ENCODE measurements around the gene ABCE1. TPM values are rescaled to one million over a fixed set of nuclear protein-coding genes. Genes with fewer than 3 reads are reported as not detected.

The ABCE1 gene
- total and polyA plus RNA-seq, 2 of the 8 experiments (the other 6 are each of a cell fraction or from before 2014, with no cell fraction given), result 43.7 to 126 TPM

DNA sequence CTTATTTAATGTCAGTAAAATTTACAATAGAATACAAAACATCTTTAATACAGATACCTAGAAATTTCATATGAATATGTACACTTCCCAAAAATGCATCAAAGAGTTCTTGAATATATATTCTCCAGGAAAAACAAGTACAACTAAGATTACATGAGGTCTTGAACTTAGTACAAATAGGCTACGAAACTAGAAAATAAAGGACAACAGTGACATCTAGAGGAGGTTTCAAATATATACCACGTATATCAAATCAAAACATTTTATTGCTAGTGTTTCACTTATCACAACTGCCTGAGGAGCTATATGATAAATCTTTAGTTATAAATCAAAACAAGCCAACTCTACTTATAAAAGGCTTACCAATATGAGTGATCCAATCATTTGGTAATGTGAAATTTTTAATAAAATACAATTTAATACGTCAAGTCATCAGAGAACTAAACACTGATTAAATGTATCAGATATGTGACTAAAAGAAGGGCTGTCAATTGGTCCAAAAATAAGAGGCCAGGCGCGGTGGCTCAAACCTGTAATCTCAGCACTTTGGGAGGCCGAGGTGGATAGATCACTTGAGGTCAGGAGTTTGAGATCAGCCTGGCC, 36.7 kb upstream of the ABCE1 start:
- Histone ChIP-seq H3K4me1 (replicated peaks in 1 of 4; ENCODE audit: control insufficient read depth in 3 of 4, insufficient read depth in 4 of 4, low read length in 3 of 4) (peaks cover 0 to 7% (median 0%) of the 10 kb centered on the region in 4 experiments; a peak in 2 of 7 replicates), H3K4me2 (ENCODE audit: insufficient read depth in 1 of 2, low read depth in 2 of 2, low read length in 2 of 2) (no peak overlapping the region), H2BK15ac (ENCODE audit: low read length) (no peak overlapping the region), H3K23me2 (ENCODE audit: low read depth, low read length) (no peaks in the 10 kb centered on the region), H3K4me3 (ENCODE audit: extremely low read depth in 1 of 4, insufficient read depth in 2 of 4, low read depth in 3 of 4, low read length in 4 of 4) (no peak overlapping the region), H3K4ac (replicated peaks; ENCODE audit: insufficient read length, low read depth, low read length) (no peak overlapping the region), H3K79me2 (ENCODE audit: control insufficient read depth in 1 of 2, insufficient read depth in 2 of 2, low read length in 2 of 2) (0 out of 4 replicates have a peak, but pooled peaks cover 0 to 2% of the 10 kb centered on the region in 2 experiments), H4K20me1 (replicated peaks in 1 of 2; ENCODE audit: control insufficient read depth in 1 of 2, insufficient read depth in 2 of 2, low read length in 2 of 2) (peaks cover 0 to 5% of the 10 kb centered on the region in 2 experiments), H4K8ac (ENCODE audit: extremely low read depth, insufficient read depth, low read length) (no peak overlapping the region), H2BK12ac (ENCODE audit: low read depth, low read length) (no peak overlapping the region), H3K14ac (ENCODE audit: insufficient read length) (no peak overlapping the region), H3K18ac (ENCODE audit: extremely low read depth, low read length) (no peak overlapping the region), H3K56ac (replicated peaks; ENCODE audit: insufficient read length, low read depth, low read length) (no peak overlapping the region), H2BK20ac (ENCODE audit: low read length) (no peak overlapping the region), H3K27ac (ENCODE audit: low read depth, low read length) (no peak overlapping the region), H4K5ac (ENCODE audit: insufficient read length, low read depth, low read length) (no peak overlapping the region), H2BK120ac (replicated peaks; ENCODE audit: low read depth, low read length) (no peak overlapping the region), H2AK5ac (ENCODE audit: low read depth, low read length) (no peak overlapping the region), H3K23ac (ENCODE audit: insufficient read length) (no peak overlapping the region), H3K79me1 (ENCODE audit: low read depth, low read length) (no peaks in the 10 kb centered on the region), H3K9me3 (ENCODE audit: insufficient read depth in 2 of 2, low read depth in 1 of 2, low read length in 1 of 2) (no peaks in the 10 kb centered on the region), H2AFZ (ENCODE audit: low read length) (no peak overlapping the region), H3K36me3 (ENCODE audit: control insufficient read depth in 2 of 4, insufficient read depth in 4 of 4, low read length in 3 of 4) (no peaks in the 10 kb centered on the region; a peak in 1 of 8 replicates), H2BK5ac (ENCODE audit: low read depth, low read length) (no peak overlapping the region), H3K27me3 (replicated peaks in 1 of 4; ENCODE audit: control insufficient read depth in 3 of 4, extremely low read depth in 1 of 4, insufficient read depth in 3 of 4, low read length in 3 of 4) (no peaks in the 10 kb centered on the region), H3K9ac (replicated peaks in 1 of 4; ENCODE audit: extremely low read depth in 1 of 4, low read depth in 3 of 4, low read length in 3 of 4) (no peak overlapping the region), H4K91ac (replicated peaks; ENCODE audit: insufficient read length, low read length) (no peak overlapping the region)
- DNase-seq (ENCODE audit: low read depth in 1 of 2, low spot score in 2 of 2), result no peak
- CTCF ChIA-PET (ENCODE audit: partially characterized antibody), result interaction anchor here (0.8 to 1.9 kb wide), 17 partner anchors 11 to 889 kb away, joined by 3 to 6 read pairs (median 4); no protein-coding TSS in a partner anchor
- FAIRE-seq, result no peak
- WGBS, 2 experiments (ENCODE audit: extremely low coverage in 1 of 2, insufficient coverage in 1 of 2, insufficient read length in 1 of 2, insufficient replicate concordance in 2 of 2, low coverage in 1 of 2, low lambda C conversion rate in 2 of 2, missing lambda C conversion rate in 1 of 2), result 71% methylated on average over 6 of the region's 6 CpGs; no CpG with 5 or more reads in 1 of the 2 experiments
- peak in 1 of 2 experiments; percentile 48; a peak in 3 of 4 replicates for TF ChIP-seq RAD21 (IDR thresholded peaks at IDR 0.05 in 1 of 2, conservative IDR thresholded peaks at IDR 0.05 in 1 of 2; ENCODE audit: low read depth in 2 of 2, low read length in 2 of 2)
- TF ChIP-seq, protein P1, sequence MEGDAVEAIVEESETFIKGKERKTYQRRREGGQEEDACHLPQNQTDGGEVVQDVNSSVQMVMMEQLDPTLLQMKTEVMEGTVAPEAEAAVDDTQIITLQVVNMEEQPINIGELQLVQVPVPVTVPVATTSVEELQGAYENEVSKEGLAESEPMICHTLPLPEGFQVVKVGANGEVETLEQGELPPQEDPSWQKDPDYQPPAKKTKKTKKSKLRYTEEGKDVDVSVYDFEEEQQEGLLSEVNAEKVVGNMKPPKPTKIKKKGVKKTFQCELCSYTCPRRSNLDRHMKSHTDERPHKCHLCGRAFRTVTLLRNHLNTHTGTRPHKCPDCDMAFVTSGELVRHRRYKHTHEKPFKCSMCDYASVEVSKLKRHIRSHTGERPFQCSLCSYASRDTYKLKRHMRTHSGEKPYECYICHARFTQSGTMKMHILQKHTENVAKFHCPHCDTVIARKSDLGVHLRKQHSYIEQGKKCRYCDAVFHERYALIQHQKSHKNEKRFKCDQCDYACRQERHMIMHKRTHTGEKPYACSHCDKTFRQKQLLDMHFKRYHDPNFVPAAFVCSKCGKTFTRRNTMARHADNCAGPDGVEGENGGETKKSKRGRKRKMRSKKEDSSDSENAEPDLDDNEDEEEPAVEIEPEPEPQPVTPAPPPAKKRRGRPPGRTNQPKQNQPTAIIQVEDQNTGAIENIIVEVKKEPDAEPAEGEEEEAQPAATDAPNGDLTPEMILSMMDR (IDR thresholded peaks at IDR 0.05; ENCODE audit: control extremely low read depth in 1 of 3, insufficient read depth in 1 of 3, low read depth in 1 of 3, low read length in 3 of 3), result peak in 1 of 3 experiments; percentile 27; a peak in 2 of 4 replicates
- TF ChIP-seq, protein P2, sequence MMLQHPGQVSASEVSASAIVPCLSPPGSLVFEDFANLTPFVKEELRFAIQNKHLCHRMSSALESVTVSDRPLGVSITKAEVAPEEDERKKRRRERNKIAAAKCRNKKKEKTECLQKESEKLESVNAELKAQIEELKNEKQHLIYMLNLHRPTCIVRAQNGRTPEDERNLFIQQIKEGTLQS (IDR thresholded peaks at IDR 0.05; ENCODE audit: insufficient read depth, low read depth, low read length), result no peak
- POLR2A ChIA-PET (ENCODE audit: partially characterized antibody), result no interaction called here
